Activated CD4-positive, alpha-beta T cell treated with anti-CD3 and anti-CD28 coated beads for 1 hour (primary cell): ENCODE results near the gene AJAP1.
"Not testable (repeated sequence)": the region's sequence is repeated elsewhere in the genome, so short reads cannot be mapped to it uniquely, and the experiment has no call there.

ENCODE experiments used
- DNase-seq: peaks from one replicate; pipeline ENCODE4 v3.0.0-alpha.2; 2020

AJAP1 gene

GRCh38 chr1:4658643-4659628 lies 4.5 kb downstream of the AJAP1 start:
- no peak for DNase-seq

- no peak for DNase-seq
Measured at GRCh38 chr1:4660917-4661594, 6.6 kb downstream of the AJAP1 start.

- no peak for DNase-seq
Measured at GRCh38 chr1:4661595-4661917, 7.1 kb downstream of the AJAP1 start.

GRCh38 chr1:4662168-4662567 lies 7.8 kb downstream of the AJAP1 start:
- DNase-seq = no peak

GRCh38 chr1:4662723-4663122 lies 8.3 kb downstream of the AJAP1 start:
- no peak for DNase-seq

- DNase-seq = no peak
Measured at GRCh38 chr1:4664095-4664494, 9.7 kb downstream of the AJAP1 start.

- DNase-seq = no peak
Measured at GRCh38 chr1:4664606-4665005, 10.2 kb downstream of the AJAP1 start.

GRCh38 chr1:4665456-4665855 lies 11.0 kb downstream of the AJAP1 start:
- no peak for DNase-seq

- DNase-seq = not testable (repeated sequence)
Measured at GRCh38 chr1:4666683-4667082, 12.3 kb downstream of the AJAP1 start.

- no peak for DNase-seq
Measured at GRCh38 chr1:4668743-4669700, 14.6 kb downstream of the AJAP1 start.

- DNase-seq = no peak
Measured at GRCh38 chr1:4670265-4670664, 15.9 kb downstream of the AJAP1 start.

- DNase-seq = no peak
Measured at GRCh38 chr1:4671828-4672227, 17.4 kb downstream of the AJAP1 start.

- DNase-seq = no peak
Measured at GRCh38 chr1:4673494-4673893, 19.1 kb downstream of the AJAP1 start.

- DNase-seq = no peak
Measured at GRCh38 chr1:4674117-4674516, 19.7 kb downstream of the AJAP1 start.

GRCh38 chr1:4674676-4675075 lies 20.3 kb downstream of the AJAP1 start:
- DNase-seq = no peak

GRCh38 chr1:4675454-4676186 lies 21.2 kb downstream of the AJAP1 start:
- no peak for DNase-seq

- no peak for DNase-seq
Measured at GRCh38 chr1:4676253-4676652, 21.8 kb downstream of the AJAP1 start.

- no peak for DNase-seq
Measured at GRCh38 chr1:4677608-4678007, 23.2 kb downstream of the AJAP1 start.

- no peak for DNase-seq
Measured at GRCh38 chr1:4678066-4678717, 23.8 kb downstream of the AJAP1 start.

- no peak for DNase-seq
Measured at GRCh38 chr1:4681026-4681425, 26.6 kb downstream of the AJAP1 start.

- DNase-seq = no peak
Measured at GRCh38 chr1:4682607-4683220, 28.3 kb downstream of the AJAP1 start.
